ENCODE results near the gene NOC2L. TPM values are rescaled to one million over a fixed set of nuclear protein-coding genes. Genes with fewer than 3 reads are reported as not detected.
"Not testable (repeated sequence)": the region's sequence is repeated elsewhere in the genome, so short reads cannot be mapped to it uniquely, and the experiment has no call there.

Gene NOC2L
- total RNA-seq, 1 donor from 2014 or later: 150 TPM

DNA sequence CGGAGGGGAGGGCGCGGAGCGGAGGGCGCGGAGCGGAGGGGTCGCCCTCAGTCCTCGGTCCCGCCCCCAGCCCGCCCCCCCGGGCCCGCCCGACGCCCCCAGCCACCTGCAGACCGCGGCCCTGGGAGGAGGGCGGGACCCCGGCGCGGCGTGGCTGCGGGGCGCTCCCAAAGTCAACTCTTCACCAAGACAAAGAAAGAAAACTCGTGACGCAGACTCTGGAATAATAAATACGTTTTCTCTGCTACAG, 39.6 kb upstream of the NOC2L start:
- Mint-ChIP-seq H3K4me3 (ENCODE audit: low read depth) (no peak overlapping the region), H3K4me1 (ENCODE audit: low read depth) (peaks cover 5% of the 10 kb centered on the region), H3K27ac (no peak overlapping the region), H3K9me3 (no peaks in the 10 kb centered on the region), H3K27me3 (ENCODE audit: low read depth) (peaks cover 27% of the 10 kb centered on the region), H3K36me3 (ENCODE audit: low read depth) (no peaks in the 10 kb centered on the region)
- intact Hi-C loops (cut with micrococcal nuclease): no loop called here
- DNase-seq (ENCODE audit: low spot score): no peak

DNA sequence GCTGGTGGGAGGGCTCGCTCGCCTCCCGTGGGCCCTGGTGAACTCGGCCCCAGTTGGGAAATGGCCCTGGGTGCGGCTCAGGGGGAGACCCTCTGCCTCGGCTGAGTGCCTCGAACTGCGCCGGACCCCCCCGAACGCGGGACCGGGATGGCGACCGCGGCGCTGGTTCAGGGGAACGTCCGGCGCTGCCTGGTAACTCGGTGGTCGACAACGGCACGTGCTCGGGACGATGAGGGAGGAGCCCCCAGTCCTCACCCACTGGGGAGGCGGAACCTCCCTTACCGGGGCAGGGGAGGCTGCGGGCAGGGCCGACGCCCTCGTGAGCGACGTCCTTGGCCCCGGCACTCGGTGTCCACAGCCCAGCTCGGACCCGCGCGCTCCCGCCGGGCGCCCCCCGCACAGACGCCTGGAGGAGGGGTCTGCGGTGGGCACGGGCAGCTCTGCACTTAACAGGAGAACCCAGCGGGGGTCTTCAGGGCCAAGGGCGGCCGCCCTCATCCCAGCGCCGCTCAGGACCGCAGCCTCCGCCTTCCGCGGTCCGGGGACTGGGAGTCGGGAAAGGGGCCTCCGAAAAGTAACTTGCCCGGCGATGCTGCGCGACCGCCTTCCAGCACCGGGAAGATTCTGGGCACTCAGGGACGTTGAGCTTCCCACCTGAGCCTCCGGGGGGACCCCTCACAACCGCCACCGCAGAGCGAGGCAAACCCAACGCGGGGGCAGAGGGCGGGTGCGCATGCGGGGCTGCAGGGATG, 39.1 kb upstream of the NOC2L start:
- no peaks in the 10 kb centered on the region for H3K9me3 Mint-ChIP-seq
- H3K27me3 Mint-ChIP-seq (ENCODE audit: low read depth): peaks cover 23% of the 10 kb centered on the region
- no peak for DNase-seq (ENCODE audit: low spot score)
- intact Hi-C loops (cut with micrococcal nuclease): no loop called here
- no peak overlapping the region for H3K4me3 Mint-ChIP-seq (ENCODE audit: low read depth)
- H3K36me3 Mint-ChIP-seq (ENCODE audit: low read depth): no peaks in the 10 kb centered on the region
- H3K27ac Mint-ChIP-seq: no peak overlapping the region
- peaks cover 5% of the 10 kb centered on the region for H3K4me1 Mint-ChIP-seq (ENCODE audit: low read depth)

DNA sequence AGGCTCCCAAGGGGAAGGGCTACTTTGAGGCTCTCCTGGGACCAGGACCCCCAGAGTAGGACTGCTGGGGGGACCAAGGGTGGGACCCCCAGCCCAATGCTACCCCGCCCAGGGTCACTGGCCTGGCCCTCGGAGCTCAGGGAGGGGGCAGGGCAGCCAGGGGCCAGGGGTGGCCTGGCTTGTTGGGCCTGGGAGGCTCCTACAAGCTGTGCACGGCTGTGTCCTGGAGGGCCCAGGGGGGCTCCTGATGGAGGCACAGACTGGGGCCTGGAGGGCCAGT, 38.6 kb upstream of the NOC2L start:
- H3K4me3 Mint-ChIP-seq (ENCODE audit: low read depth): no peak overlapping the region
- no peaks in the 10 kb centered on the region for H3K9me3 Mint-ChIP-seq
- H3K27ac Mint-ChIP-seq: no peak overlapping the region
- no peak for DNase-seq (ENCODE audit: low spot score)
- H3K36me3 Mint-ChIP-seq (ENCODE audit: low read depth): no peaks in the 10 kb centered on the region
- peaks cover 5% of the 10 kb centered on the region for H3K4me1 Mint-ChIP-seq (ENCODE audit: low read depth)
- intact Hi-C loops (cut with micrococcal nuclease): no loop called here
- H3K27me3 Mint-ChIP-seq (ENCODE audit: low read depth): peaks cover 20% of the 10 kb centered on the region

DNA sequence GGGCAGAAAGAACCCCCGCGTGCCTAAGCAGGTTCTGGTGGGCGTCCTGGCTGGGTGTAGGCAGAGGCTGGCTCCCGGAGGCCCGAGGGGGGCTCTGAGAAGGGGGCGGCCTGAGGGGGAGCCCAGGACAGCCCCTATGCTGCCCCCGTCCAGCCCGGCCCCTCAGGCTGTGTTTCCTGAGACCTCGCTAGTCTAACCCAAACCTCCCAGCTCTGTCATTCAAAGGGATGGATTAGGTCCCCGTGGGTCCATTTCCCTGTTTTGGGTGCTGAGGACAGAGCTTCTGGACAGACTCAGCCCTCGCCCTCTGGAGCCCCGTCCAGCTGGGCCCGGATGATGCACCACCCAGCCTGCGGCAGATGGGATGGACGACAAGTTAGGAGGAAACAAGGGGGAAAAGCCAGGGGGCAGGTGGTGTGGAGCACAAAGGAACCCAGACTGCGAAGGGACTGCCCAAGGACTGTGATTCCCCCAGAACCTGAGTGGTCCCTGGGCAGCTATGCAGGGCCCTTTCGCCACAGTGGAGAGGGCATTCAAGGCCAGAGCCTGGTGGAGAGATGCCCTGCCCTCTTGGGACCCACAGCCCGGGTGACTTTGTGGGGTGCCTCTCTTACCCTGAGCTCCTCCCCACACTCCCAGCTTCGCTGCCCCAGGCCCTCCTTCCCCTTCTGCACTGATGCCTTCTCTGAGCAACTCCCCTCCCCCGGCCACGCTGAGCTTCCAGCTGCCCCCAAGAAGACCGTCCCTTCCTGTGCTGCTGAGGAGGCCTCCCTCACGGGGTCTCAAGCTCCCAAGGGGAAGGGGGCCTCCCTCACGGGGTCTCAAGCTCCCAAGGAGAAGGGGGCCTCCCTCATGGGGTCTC, 38.0 kb upstream of the NOC2L start:
- H3K27ac Mint-ChIP-seq: no peak overlapping the region
- H3K27me3 Mint-ChIP-seq (ENCODE audit: low read depth): peaks cover 20% of the 10 kb centered on the region
- H3K4me1 Mint-ChIP-seq (ENCODE audit: low read depth): peaks cover 8% of the 10 kb centered on the region
- no peak for DNase-seq (ENCODE audit: low spot score)
- intact Hi-C loops (cut with micrococcal nuclease): no loop called here
- H3K9me3 Mint-ChIP-seq: peaks cover 6% of the 10 kb centered on the region
- H3K36me3 Mint-ChIP-seq (ENCODE audit: low read depth): no peaks in the 10 kb centered on the region
- no peak overlapping the region for H3K4me3 Mint-ChIP-seq (ENCODE audit: low read depth)

DNA sequence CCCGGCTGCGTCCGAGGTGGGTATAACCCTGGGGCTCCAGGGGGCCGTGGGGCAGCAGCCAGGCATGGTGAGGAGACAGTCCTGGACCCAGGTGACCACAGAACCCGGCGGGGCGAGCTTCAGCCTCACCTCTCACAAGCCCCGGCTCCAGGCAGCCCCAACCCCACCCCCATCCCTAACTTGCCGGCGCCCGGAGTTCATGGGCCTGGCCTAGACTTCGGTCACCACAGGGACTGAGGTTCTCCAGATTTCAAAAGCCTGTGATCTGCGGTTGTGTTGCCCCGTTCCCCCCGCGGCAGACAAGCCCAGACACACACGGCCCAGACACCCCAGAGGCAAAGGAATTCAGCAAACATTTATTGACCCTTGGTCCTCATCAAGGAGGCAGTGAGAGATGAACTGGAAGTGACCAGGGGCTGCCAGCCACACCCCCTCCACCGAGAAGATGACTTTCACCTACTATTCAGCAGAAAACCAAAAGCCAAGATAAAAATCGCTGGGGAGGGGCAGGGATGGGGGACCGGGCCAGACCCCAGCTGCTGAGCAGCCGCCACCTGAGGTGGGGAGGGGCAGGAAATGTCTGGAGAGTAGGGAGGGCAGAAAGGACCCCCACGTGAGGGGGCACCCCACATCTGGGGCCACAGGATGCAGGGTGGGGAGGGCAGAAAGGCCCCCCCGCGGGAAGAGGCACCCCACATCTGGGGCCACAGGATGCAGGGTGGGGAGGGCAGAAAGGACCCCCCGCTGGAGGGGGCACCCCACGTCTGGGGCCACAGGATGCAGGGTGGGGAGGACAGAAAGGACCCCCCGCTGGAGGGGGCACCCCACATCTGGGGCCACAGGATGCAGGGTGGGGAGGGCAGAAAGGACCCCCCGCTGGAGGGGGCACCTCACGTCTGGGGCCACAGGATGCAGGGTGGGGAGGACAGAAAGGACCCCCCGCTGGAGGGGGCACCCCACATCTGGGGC, 36.9 kb upstream of the NOC2L start:
- H3K27me3 Mint-ChIP-seq (ENCODE audit: low read depth): peaks cover 25% of the 10 kb centered on the region
- DNase-seq (ENCODE audit: low spot score): no peak
- peaks cover 9% of the 10 kb centered on the region for H3K9me3 Mint-ChIP-seq
- intact Hi-C loops (cut with micrococcal nuclease): no loop called here
- no peaks in the 10 kb centered on the region for H3K36me3 Mint-ChIP-seq (ENCODE audit: low read depth)
- H3K4me1 Mint-ChIP-seq (ENCODE audit: low read depth): peaks cover 8% of the 10 kb centered on the region
- H3K4me3 Mint-ChIP-seq (ENCODE audit: low read depth): no peak overlapping the region
- H3K27ac Mint-ChIP-seq: no peak overlapping the region

DNA sequence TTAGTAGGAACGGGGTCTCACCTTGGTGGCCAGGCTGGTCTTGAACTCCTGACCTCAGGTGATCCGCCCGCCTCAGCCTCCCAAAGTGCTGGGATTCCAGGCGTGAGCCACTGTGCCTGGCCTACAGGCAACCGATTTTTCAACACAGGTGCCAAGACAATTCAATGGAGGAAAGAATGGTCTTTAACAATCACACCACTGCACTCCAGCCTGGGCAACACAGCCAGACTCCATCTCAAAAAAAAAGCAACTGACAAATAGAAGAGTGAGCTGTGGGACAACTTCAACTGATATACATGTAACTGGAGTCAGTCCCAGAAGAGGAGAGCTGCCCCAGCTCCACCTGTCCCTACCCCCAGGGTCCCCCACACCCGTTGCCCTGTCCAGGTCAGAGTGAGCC, 35.5 kb upstream of the NOC2L start:
- H3K36me3 Mint-ChIP-seq (ENCODE audit: low read depth); H3K27ac Mint-ChIP-seq; intact Hi-C loops (cut with micrococcal nuclease); H3K9me3 Mint-ChIP-seq; H3K4me3 Mint-ChIP-seq (ENCODE audit: low read depth); H3K4me1 Mint-ChIP-seq (ENCODE audit: low read depth); DNase-seq (ENCODE audit: low spot score): not testable (repeated sequence)
- peaks cover 23% of the 10 kb centered on the region for H3K27me3 Mint-ChIP-seq (ENCODE audit: low read depth)

DNA sequence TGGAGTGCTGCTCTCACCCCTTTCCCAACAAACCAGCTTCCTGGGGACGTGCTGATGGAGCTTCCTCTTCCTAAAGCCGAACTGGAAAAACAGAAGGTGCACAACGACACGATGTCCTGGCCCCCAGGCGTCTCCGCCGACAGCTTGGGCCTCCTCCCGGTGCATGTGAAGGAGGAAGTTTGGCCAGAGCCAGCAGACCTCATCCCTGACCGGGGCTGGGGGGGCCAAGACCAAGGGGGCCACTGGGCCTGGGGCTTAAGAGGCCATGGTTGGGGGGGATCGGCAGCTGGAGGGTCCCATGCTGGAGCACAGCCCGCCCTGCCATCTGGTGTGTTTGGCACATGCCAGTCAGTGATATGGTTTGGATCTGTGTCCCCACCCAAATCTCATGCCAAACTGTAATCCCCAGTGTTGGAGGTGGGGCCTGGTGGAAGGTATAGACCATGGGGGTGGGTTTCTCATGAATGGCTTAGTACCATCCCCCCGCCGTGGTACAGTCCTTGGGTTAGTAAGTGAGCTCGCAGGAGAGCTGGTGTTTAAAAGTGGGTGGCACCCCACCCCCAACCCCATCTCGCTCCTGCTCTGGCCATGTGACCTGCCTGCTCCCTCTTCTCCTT, 34.4 kb upstream of the NOC2L start:
- H3K27me3 Mint-ChIP-seq (ENCODE audit: low read depth): peaks cover 32% of the 10 kb centered on the region
- H3K36me3 Mint-ChIP-seq (ENCODE audit: low read depth): no peaks in the 10 kb centered on the region
- peaks cover 6% of the 10 kb centered on the region for H3K4me1 Mint-ChIP-seq (ENCODE audit: low read depth)
- no peak for DNase-seq (ENCODE audit: low spot score)
- no peak overlapping the region for H3K4me3 Mint-ChIP-seq (ENCODE audit: low read depth)
- no peak overlapping the region for H3K27ac Mint-ChIP-seq
- intact Hi-C loops (cut with micrococcal nuclease): no loop called here
- H3K9me3 Mint-ChIP-seq: peaks cover 9% of the 10 kb centered on the region

DNA sequence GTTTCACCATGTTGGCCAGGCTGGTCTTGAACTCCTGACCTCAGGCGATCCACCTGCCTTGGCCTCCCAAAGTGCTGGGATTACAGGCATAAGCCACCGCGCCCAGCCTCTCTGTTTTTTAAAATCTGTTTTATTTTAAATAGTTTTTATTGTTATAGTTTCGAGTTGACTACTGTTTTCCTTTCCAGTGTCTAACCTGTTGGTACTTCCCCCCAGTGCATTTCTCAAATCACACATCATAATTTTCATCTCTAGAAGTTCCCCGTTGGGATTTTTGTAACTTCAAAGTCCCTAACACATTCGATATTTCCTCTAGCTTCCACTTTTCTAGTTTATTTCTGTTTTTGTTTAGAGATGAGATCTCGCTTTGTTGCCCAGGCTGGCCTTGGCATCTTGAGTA, 33.3 kb upstream of the NOC2L start:
- Mint-ChIP-seq H3K36me3 (ENCODE audit: low read depth) (no peaks in the 10 kb centered on the region), H3K9me3 (peaks cover 9% of the 10 kb centered on the region), H3K4me3 (ENCODE audit: low read depth) (no peak overlapping the region), H3K4me1 (ENCODE audit: low read depth) (peaks cover 6% of the 10 kb centered on the region), H3K27ac (no peak overlapping the region), H3K27me3 (ENCODE audit: low read depth) (peaks cover 34% of the 10 kb centered on the region)
- no peak for DNase-seq (ENCODE audit: low spot score)
- intact Hi-C loops (cut with micrococcal nuclease): no loop called here

DNA sequence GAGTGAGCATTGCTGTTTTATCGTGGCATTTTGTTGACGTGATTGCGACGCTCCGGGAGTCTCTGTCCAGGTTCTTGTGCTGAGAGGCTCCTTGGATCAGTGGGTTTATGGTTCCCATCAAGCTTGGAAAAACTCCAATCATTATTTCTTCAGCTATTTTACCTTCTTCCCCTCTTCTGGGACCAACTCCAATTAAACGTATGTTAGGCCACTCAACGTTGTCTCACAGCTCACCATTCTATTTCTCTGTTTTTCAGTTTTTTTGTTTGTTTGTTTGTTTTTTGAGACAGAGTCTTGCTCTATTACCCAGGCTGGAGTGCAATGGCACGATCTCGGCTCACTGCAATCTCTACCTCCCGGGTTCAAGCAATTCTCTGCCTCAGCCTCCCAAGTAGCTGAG, 32.8 kb upstream of the NOC2L start:
- DNase-seq (ENCODE audit: low spot score): no peak
- H3K36me3 Mint-ChIP-seq (ENCODE audit: low read depth): no peaks in the 10 kb centered on the region
- peaks cover 30% of the 10 kb centered on the region for H3K27me3 Mint-ChIP-seq (ENCODE audit: low read depth)
- H3K4me1 Mint-ChIP-seq (ENCODE audit: low read depth): peaks cover 6% of the 10 kb centered on the region
- no peak overlapping the region for H3K27ac Mint-ChIP-seq
- intact Hi-C loops (cut with micrococcal nuclease): no loop called here
- H3K9me3 Mint-ChIP-seq: peaks cover 9% of the 10 kb centered on the region
- H3K4me3 Mint-ChIP-seq (ENCODE audit: low read depth): no peak overlapping the region

DNA sequence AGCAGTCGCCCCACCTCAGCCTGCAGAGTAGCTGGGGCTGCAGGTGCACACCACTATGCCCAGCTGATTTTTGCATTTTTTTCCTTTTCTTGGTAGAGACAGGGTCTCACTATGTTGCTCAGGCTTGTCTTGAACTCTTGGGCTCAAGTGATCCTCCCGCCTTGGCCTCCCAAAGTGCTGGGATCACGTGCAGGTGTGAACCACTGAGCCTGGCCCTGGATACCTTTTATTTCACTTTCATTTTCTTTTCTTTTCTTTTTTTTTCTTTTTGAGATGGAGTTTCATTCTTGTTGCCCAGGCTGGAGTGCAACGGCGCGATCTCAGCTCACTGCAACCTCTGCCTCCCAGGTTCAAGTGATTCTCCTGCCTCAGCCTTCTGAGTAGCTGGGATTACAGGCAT, 32.2 kb upstream of the NOC2L start:
- H3K9me3 Mint-ChIP-seq; H3K4me3 Mint-ChIP-seq (ENCODE audit: low read depth); intact Hi-C loops (cut with micrococcal nuclease); H3K27ac Mint-ChIP-seq; H3K4me1 Mint-ChIP-seq (ENCODE audit: low read depth); DNase-seq (ENCODE audit: low spot score); H3K36me3 Mint-ChIP-seq (ENCODE audit: low read depth): not testable (repeated sequence)
- H3K27me3 Mint-ChIP-seq (ENCODE audit: low read depth): peaks cover 29% of the 10 kb centered on the region

DNA sequence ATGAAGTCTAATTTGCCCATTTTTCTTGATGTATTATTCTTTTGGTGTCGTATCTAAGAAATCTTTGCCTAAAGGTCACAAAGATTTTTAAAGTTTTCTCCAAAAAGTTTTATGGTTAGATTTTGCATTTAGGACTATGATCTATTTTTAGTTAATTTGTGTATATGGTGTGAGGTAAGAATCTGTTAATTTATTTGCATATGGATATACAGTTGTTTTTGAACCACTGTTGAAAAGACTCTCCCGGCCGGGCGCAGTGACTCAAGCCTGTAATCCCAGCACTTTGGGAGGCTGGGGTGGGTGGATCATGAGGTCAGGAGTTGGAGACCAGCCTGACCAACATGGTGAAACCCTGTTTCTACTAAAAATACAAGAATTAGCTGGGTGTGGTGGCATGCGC, 29.0 kb upstream of the NOC2L start:
- intact Hi-C loops (cut with micrococcal nuclease): not testable (repeated sequence)

DNA sequence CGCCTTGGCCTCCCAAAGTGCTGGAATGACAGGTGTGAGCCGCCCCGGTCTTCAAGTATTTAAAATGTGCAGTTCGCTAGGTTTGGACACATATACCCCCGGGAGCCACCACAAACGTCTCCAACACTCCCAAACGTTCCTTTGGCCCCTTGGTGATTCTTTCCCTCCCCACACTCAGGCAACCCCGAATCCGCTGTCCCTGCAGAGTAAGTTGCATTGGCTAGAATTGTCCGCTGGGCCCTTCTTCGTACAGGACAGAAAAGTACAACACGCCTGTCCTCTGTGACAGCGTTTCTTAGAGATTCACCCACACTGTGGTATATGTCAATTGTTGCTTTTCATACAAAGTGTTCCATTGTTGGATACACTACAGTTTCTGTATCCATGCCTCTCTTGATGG, 26.1 kb upstream of the NOC2L start:
- H3K4me1 Mint-ChIP-seq (ENCODE audit: low read depth): no peaks in the 10 kb centered on the region
- no peak overlapping the region for H3K27ac Mint-ChIP-seq
- H3K4me3 Mint-ChIP-seq (ENCODE audit: low read depth): no peak overlapping the region
- H3K9me3 Mint-ChIP-seq: no peaks in the 10 kb centered on the region
- peaks cover 26% of the 10 kb centered on the region for H3K27me3 Mint-ChIP-seq (ENCODE audit: low read depth)
- intact Hi-C loops (cut with micrococcal nuclease): loop anchor here (2.0 kb wide), 1 partner anchor 78 kb away; no protein-coding TSS in a partner anchor
- DNase-seq (ENCODE audit: low spot score): no peak
- H3K36me3 Mint-ChIP-seq (ENCODE audit: low read depth): no peaks in the 10 kb centered on the region

More for the DNA sequence above, 29.0 kb upstream of the NOC2L start:
- H3K36me3 Mint-ChIP-seq (ENCODE audit: low read depth); H3K27ac Mint-ChIP-seq; DNase-seq (ENCODE audit: low spot score); H3K4me3 Mint-ChIP-seq (ENCODE audit: low read depth); H3K9me3 Mint-ChIP-seq; H3K4me1 Mint-ChIP-seq (ENCODE audit: low read depth): not testable (repeated sequence)
- peaks cover 32% of the 10 kb centered on the region for H3K27me3 Mint-ChIP-seq (ENCODE audit: low read depth)
